Esophagus muscularis mucosa (tissue), 4 donors: ENCODE data around the gene CCL24. TPM values are rescaled to one million over a fixed set of nuclear protein-coding genes. Genes with fewer than 3 reads are reported as not detected.
"Not testable (repeated sequence)": the region's sequence is repeated elsewhere in the genome, so short reads cannot be mapped to it uniquely, and the experiment has no call there.

Experiments used
- DNase-seq: peaks from one replicate; pipeline ENCODE4 v3.0.0-alpha.2; 2017; ENCODE audit errors: extremely low spot score
- H3K27ac ChIP-seq, 4 donors: fragments of 200-600 bp; sonication (generic); replicated peaks in 1 of 4; 1 replicate in 3 of 4; 2 replicates in 1 of 4; pipeline ENCODE4 v1.5.1; 2016 to 2019; ENCODE audit warnings: mild to moderate bottlenecking in 1 of 4
- H3K27me3 ChIP-seq, 4 donors: fragments of 200-600 bp; sonication (generic); one replicate each; pipeline versions ENCODE4 v1.5.1 to v1.6.0; 2016 to 2019
- H3K36me3 ChIP-seq, 4 donors: fragments of 200-600 bp; sonication (generic); one replicate each; pipeline ENCODE4 v1.5.1; 2016 to 2019
- H3K4me1 ChIP-seq, 4 donors: fragments of 200-600 bp; sonication (generic); one replicate each; pipeline ENCODE4 v1.5.1; 2016 to 2019
- H3K4me3 ChIP-seq, 4 donors: fragments of 200-600 bp; sonication (generic); 1 replicate in 2 of 4; 2 replicates in 2 of 4; pipeline ENCODE4 v1.5.1; 2016 to 2019; ENCODE audit warnings: mild to moderate bottlenecking in 4 of 4, moderate library complexity in 1 of 4
- H3K9me3 ChIP-seq, 4 donors: fragments of 200-600 bp; sonication (generic); 1 replicate in 3 of 4; 2 replicates in 1 of 4; pipeline ENCODE4 v1.5.1; 2016 to 2019
- EP300 ChIP-seq: sonication (generic); formaldehyde crosslinking; IDR thresholded peaks from one replicate; pipeline ENCODE4 v1.6.1; 2017; ENCODE audit warnings: antibody characterized with exemption
- POLR2A ChIP-seq: fragments of 450-650 bp; IDR thresholded peaks from one replicate; pipeline ENCODE4 v1.6.1; 2017; ENCODE audit warnings: antibody characterized with exemption, moderate library complexity, mild to moderate bottlenecking, low read depth
- POLR2AphosphoS5 ChIP-seq, 2 donors: sonication (generic); formaldehyde crosslinking; IDR thresholded peaks; one replicate each; pipeline ENCODE4 v1.6.1; 2017; ENCODE audit warnings: antibody characterized with exemption in 2 of 2
- WGBS: methylation state at CpG from one replicate; pipeline ENCODE4 v1.1.5; 2018; 5-methylcytosine and 5-hydroxymethylcytosine counted together
- intact Hi-C: fragments of 100-400 bp; cut with DNase I; formaldehyde crosslinking; loops from one replicate; pipeline ENCODE4 v1.15.1; 2023
- total RNA-seq, 4 donors: library from RNA; depleted of rRNA; stranded (reverse); fragments of >200 nt; gene quantifications; one replicate each; pipeline versions ENCODE4 v1.1.0 to v1.2.1, GENCODE V29; 2016
- TF ChIP-seq, protein P1 (sequence below), 3 experiments: fragments of 200-600 bp in 2 of 3; fragments of 450-650 bp in 1 of 3; sonication (generic) in 2 of 3; IDR thresholded peaks; one replicate each; pipeline ENCODE4 v1.5.1; 2017 to 2019; ENCODE audit warnings: antibody characterized with exemption in 3 of 3, mild to moderate bottlenecking in 2 of 3, moderate library complexity in 1 of 3

Gene CCL24
- total RNA-seq, 4 donors from 2014 or later, result 0.99 TPM; not detected in 3

DNA sequence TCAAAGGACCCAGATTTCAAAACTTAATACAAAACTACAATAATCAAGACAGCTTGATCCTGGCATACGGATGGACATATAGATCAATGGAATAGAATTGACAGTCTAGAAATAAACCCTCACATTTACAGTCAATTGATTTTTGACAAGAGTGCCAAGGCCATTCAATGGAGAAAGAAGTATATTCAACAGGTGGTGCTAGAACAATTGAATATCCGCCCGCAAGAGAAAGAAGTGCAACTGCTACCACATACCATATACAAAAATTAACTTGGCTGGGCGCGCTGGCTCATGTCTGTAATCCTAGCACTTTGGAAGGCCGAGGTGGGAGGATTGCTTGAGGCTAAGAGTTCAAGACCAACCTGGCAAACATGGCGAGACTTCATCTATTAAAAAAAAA is 23.2 kb upstream of the CCL24 start:
- no peaks in the 10 kb centered on the region for H3K9me3 ChIP-seq
- WGBS, result 94% methylated on average over 7 of the region's 7 CpGs
- H3K27ac ChIP-seq, result no peak overlapping the region
- intact Hi-C loops, result no loop called here
- H3K4me3 ChIP-seq, result no peak overlapping the region
- TF ChIP-seq, protein P1, sequence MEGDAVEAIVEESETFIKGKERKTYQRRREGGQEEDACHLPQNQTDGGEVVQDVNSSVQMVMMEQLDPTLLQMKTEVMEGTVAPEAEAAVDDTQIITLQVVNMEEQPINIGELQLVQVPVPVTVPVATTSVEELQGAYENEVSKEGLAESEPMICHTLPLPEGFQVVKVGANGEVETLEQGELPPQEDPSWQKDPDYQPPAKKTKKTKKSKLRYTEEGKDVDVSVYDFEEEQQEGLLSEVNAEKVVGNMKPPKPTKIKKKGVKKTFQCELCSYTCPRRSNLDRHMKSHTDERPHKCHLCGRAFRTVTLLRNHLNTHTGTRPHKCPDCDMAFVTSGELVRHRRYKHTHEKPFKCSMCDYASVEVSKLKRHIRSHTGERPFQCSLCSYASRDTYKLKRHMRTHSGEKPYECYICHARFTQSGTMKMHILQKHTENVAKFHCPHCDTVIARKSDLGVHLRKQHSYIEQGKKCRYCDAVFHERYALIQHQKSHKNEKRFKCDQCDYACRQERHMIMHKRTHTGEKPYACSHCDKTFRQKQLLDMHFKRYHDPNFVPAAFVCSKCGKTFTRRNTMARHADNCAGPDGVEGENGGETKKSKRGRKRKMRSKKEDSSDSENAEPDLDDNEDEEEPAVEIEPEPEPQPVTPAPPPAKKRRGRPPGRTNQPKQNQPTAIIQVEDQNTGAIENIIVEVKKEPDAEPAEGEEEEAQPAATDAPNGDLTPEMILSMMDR (IDR thresholded peaks at IDR 0.05), result no peak
- TF ChIP-seq POLR2AphosphoS5 (IDR thresholded peaks at IDR 0.05), result no peak
- TF ChIP-seq EP300, result no peak
- TF ChIP-seq POLR2A, result no peak
- H3K36me3 ChIP-seq, result no peaks in the 10 kb centered on the region
- H3K4me1 ChIP-seq, result no peaks in the 10 kb centered on the region
- DNase-seq, result no peak
- no peaks in the 10 kb centered on the region for H3K27me3 ChIP-seq

DNA sequence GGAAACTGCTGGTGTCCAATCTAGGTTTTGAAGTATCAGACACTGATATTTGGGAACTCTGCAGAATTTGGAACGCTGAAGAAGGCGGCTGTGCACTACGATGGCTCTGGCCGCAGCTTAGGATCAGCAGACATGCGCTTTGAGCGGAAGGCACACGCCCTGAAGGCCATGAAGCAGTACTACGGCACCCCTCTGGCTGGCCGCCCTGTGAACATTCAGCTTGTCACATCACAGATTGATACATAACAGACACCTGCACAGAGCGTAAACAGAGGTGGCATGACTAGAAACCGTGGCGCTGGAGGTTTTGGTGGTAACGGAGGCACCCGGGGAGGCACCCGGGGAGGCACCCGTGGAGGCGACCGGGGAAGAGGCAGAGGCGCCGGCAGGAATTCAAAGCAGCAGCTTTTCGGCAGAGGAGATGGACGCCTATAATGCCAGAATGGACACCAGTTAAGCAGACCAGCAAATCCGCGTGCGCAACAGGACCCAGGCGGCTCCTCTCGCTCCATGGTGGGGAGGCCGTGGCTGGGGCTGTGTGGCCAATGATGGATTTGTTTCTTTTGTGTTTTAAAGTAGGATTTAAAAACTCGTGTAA is 22.2 kb upstream of the CCL24 start:
- TF ChIP-seq, protein P1 (IDR thresholded peaks at IDR 0.05), result no peak
- TF ChIP-seq POLR2AphosphoS5 (IDR thresholded peaks at IDR 0.05) (no peak), POLR2A (no peak), EP300 (no peak)
- Histone ChIP-seq H3K4me1 (no peaks in the 10 kb centered on the region), H3K36me3 (no peaks in the 10 kb centered on the region), H3K4me3 (no peak overlapping the region), H3K27me3 (peaks cover 0 to 5% (median 0%) of the 10 kb centered on the region in 4 donors), H3K9me3 (no peaks in the 10 kb centered on the region), H3K27ac (no peak overlapping the region)
- DNase-seq, result no peak
- intact Hi-C loops, result no loop called here
- 87% methylated on average over 21 of the region's 29 CpGs for WGBS

DNA sequence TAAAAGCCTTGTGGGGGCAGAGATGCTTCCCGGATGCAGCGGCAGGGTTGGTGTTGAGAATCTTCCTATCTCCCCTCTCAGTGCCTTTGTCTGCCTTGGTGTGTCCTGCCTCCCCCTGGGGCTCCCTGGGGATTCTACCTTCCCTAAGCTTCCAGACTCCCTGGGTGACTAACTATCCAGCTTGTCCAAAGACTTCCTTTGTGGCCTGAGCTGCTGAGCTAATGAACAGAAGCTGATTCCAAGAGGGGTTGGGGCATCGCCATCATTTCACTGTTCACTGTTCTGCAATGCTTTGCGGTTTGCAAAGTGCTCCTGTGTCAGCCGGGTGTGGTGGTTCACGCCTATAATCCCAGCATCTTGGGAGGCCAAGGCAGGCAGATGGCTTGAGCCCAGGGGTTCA is 20.1 kb upstream of the CCL24 start:
- no CpG with 5 or more reads among the region's 6 CpGs for WGBS
- DNase-seq, H3K4me3 ChIP-seq: not testable (repeated sequence)

DNA sequence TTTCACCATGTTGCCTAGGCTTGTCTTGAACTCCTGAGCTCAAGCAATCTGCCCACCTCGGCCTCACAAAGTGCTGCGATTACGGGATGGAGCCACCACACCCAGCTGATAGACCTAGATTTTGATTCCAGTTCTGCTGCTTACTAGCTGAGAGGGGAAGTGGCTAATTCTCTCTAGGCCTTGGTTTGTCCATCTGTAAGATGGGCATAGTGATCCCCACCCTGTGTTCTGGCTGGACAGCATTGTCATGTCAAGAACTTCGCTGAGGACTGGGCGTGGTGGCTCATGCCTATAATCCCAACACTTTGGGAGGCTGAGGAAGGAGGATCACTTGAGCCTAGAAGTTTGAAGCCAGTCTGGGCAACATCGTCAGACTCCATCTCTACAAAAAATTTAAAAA is 17.4 kb upstream of the CCL24 start:
- intact Hi-C loops, result no loop called here
- 96% methylated on average over 6 of the region's 6 CpGs for WGBS
- no peaks in the 10 kb centered on the region for H3K4me1 ChIP-seq
- H3K27ac ChIP-seq, result no peak overlapping the region
- DNase-seq, result no peak
- no peak overlapping the region for H3K4me3 ChIP-seq
- no peak for TF ChIP-seq EP300
- TF ChIP-seq POLR2AphosphoS5 (IDR thresholded peaks at IDR 0.05), result no peak
- H3K36me3 ChIP-seq, result no peaks in the 10 kb centered on the region
- peaks cover 0 to 6% (median 0%) of the 10 kb centered on the region in 4 donors for H3K27me3 ChIP-seq
- H3K9me3 ChIP-seq, result no peaks in the 10 kb centered on the region

More for the DNA sequence above, 20.1 kb upstream of the CCL24 start:
- H3K27me3 ChIP-seq, H3K36me3 ChIP-seq, intact Hi-C loops, H3K4me1 ChIP-seq, H3K9me3 ChIP-seq, H3K27ac ChIP-seq: not testable (repeated sequence)

DNA sequence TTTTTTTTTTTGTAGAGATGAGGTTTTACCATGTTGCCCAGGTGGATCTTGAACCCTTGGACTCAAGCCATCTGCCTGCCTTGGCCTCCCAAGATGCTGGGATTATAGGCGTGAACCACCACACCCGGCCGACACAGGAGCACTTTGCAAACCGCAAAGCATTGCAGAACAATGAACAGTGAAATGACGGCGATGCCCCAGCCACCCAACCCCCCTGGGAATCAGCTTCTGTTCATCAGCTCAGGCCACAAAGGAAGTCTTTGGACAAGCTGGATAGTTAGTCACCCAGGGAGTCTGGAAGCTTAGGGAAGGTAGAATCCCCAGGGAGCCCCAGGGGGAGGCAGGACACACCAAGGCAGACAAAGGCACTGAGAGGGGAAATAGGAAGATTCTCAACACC is 16.1 kb upstream of the CCL24 start:
- H3K4me1 ChIP-seq, intact Hi-C loops, H3K27me3 ChIP-seq, H3K4me3 ChIP-seq, H3K9me3 ChIP-seq, H3K27ac ChIP-seq, DNase-seq, H3K36me3 ChIP-seq: not testable (repeated sequence)
- 77% methylated on average over 6 of the region's 6 CpGs for WGBS

DNA sequence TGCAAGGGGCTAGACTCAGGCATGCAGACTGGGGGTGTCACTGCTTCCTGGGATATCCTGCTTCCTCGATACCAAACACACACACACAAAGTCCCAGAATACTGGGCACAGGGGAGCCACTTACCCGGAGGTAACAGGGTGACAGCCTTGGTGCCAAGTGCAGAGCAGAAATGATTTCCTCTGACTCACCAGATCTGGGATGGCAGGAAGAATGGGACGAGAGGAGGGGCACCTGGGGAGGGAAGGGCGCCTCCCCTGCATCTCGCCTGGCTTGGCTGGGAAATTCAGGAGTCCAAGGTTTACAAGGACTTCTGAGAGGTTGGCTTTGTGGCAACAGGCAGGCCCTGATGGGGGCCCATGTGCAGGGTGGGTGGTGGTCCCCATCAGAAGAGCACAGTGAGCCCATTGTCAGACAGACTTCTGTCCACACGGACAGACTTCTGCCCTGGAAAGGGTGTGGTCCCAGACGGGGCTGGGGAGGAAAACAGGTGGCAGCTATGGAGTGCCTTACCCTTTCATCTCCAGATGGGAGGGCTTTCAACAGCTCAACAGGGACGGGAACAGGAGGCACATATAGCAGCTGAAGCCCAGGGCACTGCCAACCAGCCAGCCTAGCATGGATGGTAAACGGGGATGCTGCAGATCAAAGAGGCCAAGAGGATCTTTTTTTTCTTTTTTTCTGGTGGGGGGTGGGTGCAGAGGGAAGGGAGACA is 9.7 kb upstream of the CCL24 start:
- 63% methylated on average over 4 of the region's 9 CpGs for WGBS
- Histone ChIP-seq H3K9me3 (no peaks in the 10 kb centered on the region), H3K4me3 (no peak overlapping the region), H3K4me1 (no peaks in the 10 kb centered on the region), H3K27me3 (peaks cover 0 to 6% (median 0%) of the 10 kb centered on the region in 4 donors), H3K36me3 (no peaks in the 10 kb centered on the region), H3K27ac (no peak overlapping the region)
- intact Hi-C loops, result no loop called here
- TF ChIP-seq, protein P1 (IDR thresholded peaks at IDR 0.05), result no peak
- no peak for TF ChIP-seq POLR2AphosphoS5 (IDR thresholded peaks at IDR 0.05)
- TF ChIP-seq EP300, result no peak
- TF ChIP-seq POLR2A, result no peak
- no peak for DNase-seq
